ENCODE results near the gene CUTC.

GRCh38 chr10:99796928-99797327 lies 64.9 kb downstream of the CUTC start:
- TF ChIP-seq CTCF (conservative IDR thresholded peaks at IDR 0.05 in 1 of 2, IDR thresholded peaks at IDR 0.05 in 1 of 2; ENCODE audit: extremely low read depth in 1 of 2, insufficient read depth in 1 of 2, low read depth in 1 of 2, low read length in 2 of 2) (no peak), EZH2 (IDR thresholded peaks at IDR 0.05; ENCODE audit: borderline replicate concordance, low read length) (no peak)

Measured in mammary epithelial cell (primary cell).